Retina (tissue), 1 donor: ENCODE data around the gene TRPM7.
"Not testable (repeated sequence)": the region's sequence is repeated elsewhere in the genome, so short reads cannot be mapped to it uniquely, and the experiment has no call there.

ENCODE experiments used
- DNase-seq: peaks from one replicate; pipeline ENCODE4 v3.0.0-alpha.2; 2016

The TRPM7 gene

GRCh38 chr15:50686469-50687301 is at the start of gene TRPM7:
Gene TRPM7 (minus strand): TSS chr15:50686797. CDS start chr15:50686533, 264 bp downstream.
- peak; percentile 95 for DNase-seq

- no peak for DNase-seq
Observed at GRCh38 chr15:50735156-50735555, 48.6 kb upstream of the TRPM7 start.

GRCh38 chr15:50726315-50726714 is 39.7 kb upstream of the TRPM7 start:
- DNase-seq, result no peak

GRCh38 chr15:50718700-50719125 is 32.1 kb upstream of the TRPM7 start:
- DNase-seq, result no peak

- no peak for DNase-seq
Observed at GRCh38 chr15:50712018-50712417, 25.4 kb upstream of the TRPM7 start.

GRCh38 chr15:50710585-50710984 is 24.0 kb upstream of the TRPM7 start:
- DNase-seq, result no peak

GRCh38 chr15:50707878-50708427 is 21.4 kb upstream of the TRPM7 start:
- no peak for DNase-seq

GRCh38 chr15:50702762-50703334 is 16.3 kb upstream of the TRPM7 start:
- DNase-seq, result no peak

- no peak for DNase-seq
Observed at GRCh38 chr15:50698101-50698500, 11.5 kb upstream of the TRPM7 start.

- DNase-seq, result no peak
Observed at GRCh38 chr15:50697109-50697797, 10.7 kb upstream of the TRPM7 start.

- DNase-seq, result not testable (repeated sequence)
Observed at GRCh38 chr15:50694634-50695165, 8.1 kb upstream of the TRPM7 start.

- DNase-seq, result no peak
Observed at GRCh38 chr15:50687302-50687902, 805 bp upstream of the TRPM7 start.

- no peak for DNase-seq
Observed at GRCh38 chr15:50685976-50686468, 575 bp downstream of the TRPM7 start.

- DNase-seq, result peak; percentile 3
Observed at GRCh38 chr15:50685191-50685975, 1.2 kb downstream of the TRPM7 start.

GRCh38 chr15:50681467-50681866 is 5.1 kb downstream of the TRPM7 start:
- no peak for DNase-seq

- peak; percentile 4 for DNase-seq
Observed at GRCh38 chr15:50676799-50677483, 9.7 kb downstream of the TRPM7 start.

GRCh38 chr15:50675535-50676144 is 11.0 kb downstream of the TRPM7 start:
- peak; percentile 29 for DNase-seq

- no peak for DNase-seq
Observed at GRCh38 chr15:50670115-50670514, 16.5 kb downstream of the TRPM7 start.

- DNase-seq, result no peak
Observed at GRCh38 chr15:50669611-50670010, 17.0 kb downstream of the TRPM7 start.

- DNase-seq, result no peak
Observed at GRCh38 chr15:50665938-50666337, 20.7 kb downstream of the TRPM7 start.

- no peak for DNase-seq
Observed at GRCh38 chr15:50655555-50655954, 31.0 kb downstream of the TRPM7 start.
